GM19099 (cell line): ENCODE results near the gene SEMA5A.

Experiments used
- POLR2A ChIP-seq: IDR thresholded peaks from 3 replicates; pipeline ENCODE4 v1.6.1; 2011; ENCODE audit warnings: low read depth; ENCODE audit not compliant: insufficient read length; ENCODE audit errors: extremely low read depth

The SEMA5A gene

DNA sequence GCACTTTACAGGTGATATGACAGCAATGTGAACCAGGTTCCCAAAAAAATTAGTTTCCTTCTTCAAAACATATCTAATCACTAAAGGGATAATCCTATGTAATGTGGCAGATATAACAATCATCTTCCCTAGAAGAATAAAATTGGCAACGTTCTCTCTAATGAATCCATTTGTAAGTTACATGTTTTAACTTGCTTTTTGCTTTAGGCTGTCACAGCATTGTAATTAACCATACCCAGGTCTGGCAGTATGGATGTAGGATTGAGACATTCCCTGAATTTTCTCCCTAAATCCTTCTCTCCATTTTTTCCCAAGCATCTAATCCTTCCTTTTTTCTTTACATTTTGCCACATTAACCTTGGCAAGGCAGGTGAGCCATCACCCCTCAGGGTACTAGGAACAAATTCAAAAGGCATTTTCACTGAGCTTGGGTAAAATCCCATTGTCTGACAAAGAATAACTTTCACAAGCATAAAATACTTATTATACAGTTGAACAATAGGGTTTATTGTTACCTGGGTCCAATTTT, 548.3 kb downstream of the SEMA5A start:
- no peak for TF ChIP-seq POLR2A

DNA sequence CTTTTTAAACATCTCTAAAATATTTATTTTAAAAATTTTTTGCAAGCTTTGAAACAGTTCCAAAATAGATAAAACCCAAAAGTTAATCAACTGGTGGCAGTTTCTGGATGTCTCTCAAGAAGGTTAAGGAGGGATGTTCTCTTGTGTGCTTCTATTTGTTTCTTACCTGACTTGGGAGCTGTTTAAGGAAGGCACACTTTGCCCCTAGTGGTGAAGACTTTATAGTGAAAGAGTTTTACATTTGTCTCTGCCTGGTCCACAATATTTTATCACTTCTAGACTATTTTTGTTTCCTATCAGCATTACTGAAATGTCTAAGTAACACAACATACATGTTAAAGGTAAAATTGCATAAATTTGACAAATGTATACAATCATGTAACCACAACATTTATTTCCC, 552.8 kb downstream of the SEMA5A start:
- no peak for TF ChIP-seq POLR2A
